T-helper 1 cell treated with Interleukin-12 subunit alpha and Interleukin-12 subunit beta and Interleukin-4 antibody, amounts not matched to agents 30 ng/mL and 1 ng/mL, for 36 hours (primary cell): ENCODE results near the gene CRIP1. TPM values are rescaled to one million over a fixed set of nuclear protein-coding genes. Genes with fewer than 3 reads are reported as not detected.

Experiments used
- intact Hi-C: fragments of 100-400 bp; cut with micrococcal nuclease; formaldehyde crosslinking; loops from one replicate; pipeline ENCODE4 v1.15.1; 2024
- total RNA-seq: library from RNA; stranded (reverse); gene quantifications from 2 replicates; pipeline ENCODE4 v1.2.3, GENCODE V29; 2022

Gene CRIP1
- total RNA-seq, 1 donor from 2014 or later = 220 TPM

GRCh38 chr14:105530285-105531087 lies 43.8 kb downstream of the CRIP1 start:
- intact Hi-C loops = no loop called here

- intact Hi-C loops = no loop called here
Measured at GRCh38 chr14:105531088-105531893, 44.6 kb downstream of the CRIP1 start.

- intact Hi-C loops = no loop called here
Measured at GRCh38 chr14:105531894-105532623, 45.4 kb downstream of the CRIP1 start.

- intact Hi-C loops = no loop called here
Measured at GRCh38 chr14:105532735-105533141, 46.1 kb downstream of the CRIP1 start.

- intact Hi-C loops = no loop called here
Measured at GRCh38 chr14:105533391-105533790, 46.7 kb downstream of the CRIP1 start.

- intact Hi-C loops = no loop called here
Measured at GRCh38 chr14:105533811-105534498, 47.3 kb downstream of the CRIP1 start.

- intact Hi-C loops = no loop called here
Measured at GRCh38 chr14:105534586-105534985, 47.9 kb downstream of the CRIP1 start.

- intact Hi-C loops = no loop called here
Measured at GRCh38 chr14:105536051-105536450, 49.4 kb downstream of the CRIP1 start.

GRCh38 chr14:105536691-105537579 lies 50.2 kb downstream of the CRIP1 start:
- intact Hi-C loops = no loop called here

- intact Hi-C loops = no loop called here
Measured at GRCh38 chr14:105537580-105538474, 51.1 kb downstream of the CRIP1 start.

Other genes starting within 250 kb of the CRIP1 start
- gene BTBD6, start 238.4 kb upstream of the CRIP1 start, total RNA-seq = 39.7 and 39.9 TPM in 2 replicates
- 49.4 and 50.6 TPM in 2 replicates for gene BRF1, start 185.9 kb upstream of the CRIP1 start, total RNA-seq
- gene PACS2, start 172.1 kb upstream of the CRIP1 start, total RNA-seq = 33.3 and 35.8 TPM in 2 replicates
- gene TEX22, start 88.3 kb upstream of the CRIP1 start, total RNA-seq = 4.3 and 4.5 TPM in 2 replicates
- 129 and 138 TPM in 2 replicates for gene MTA1, start 67.1 kb upstream of the CRIP1 start, total RNA-seq
- 0.71 and 0.78 TPM in 2 replicates for gene CRIP2, start 12.1 kb upstream of the CRIP1 start, total RNA-seq
- gene TEDC1, start 4.4 kb downstream of the CRIP1 start, total RNA-seq = 31.9 and 35.9 TPM in 2 replicates
- 4.2 TPM in 2 replicates for gene TMEM121, start 39.7 kb downstream of the CRIP1 start, total RNA-seq